ENCODE measurements around the gene CDC42BPG. TPM values are rescaled to one million over a fixed set of nuclear protein-coding genes. Genes with fewer than 3 reads are reported as not detected.

The CDC42BPG gene
- 0.40 TPM for total RNA-seq
- long read RNA-seq, partial matches to known transcripts, result 1 of 1 reads
- long read RNA-seq, other reads (novel, unspliced or antisense), result 0 of 1 reads

DNA sequence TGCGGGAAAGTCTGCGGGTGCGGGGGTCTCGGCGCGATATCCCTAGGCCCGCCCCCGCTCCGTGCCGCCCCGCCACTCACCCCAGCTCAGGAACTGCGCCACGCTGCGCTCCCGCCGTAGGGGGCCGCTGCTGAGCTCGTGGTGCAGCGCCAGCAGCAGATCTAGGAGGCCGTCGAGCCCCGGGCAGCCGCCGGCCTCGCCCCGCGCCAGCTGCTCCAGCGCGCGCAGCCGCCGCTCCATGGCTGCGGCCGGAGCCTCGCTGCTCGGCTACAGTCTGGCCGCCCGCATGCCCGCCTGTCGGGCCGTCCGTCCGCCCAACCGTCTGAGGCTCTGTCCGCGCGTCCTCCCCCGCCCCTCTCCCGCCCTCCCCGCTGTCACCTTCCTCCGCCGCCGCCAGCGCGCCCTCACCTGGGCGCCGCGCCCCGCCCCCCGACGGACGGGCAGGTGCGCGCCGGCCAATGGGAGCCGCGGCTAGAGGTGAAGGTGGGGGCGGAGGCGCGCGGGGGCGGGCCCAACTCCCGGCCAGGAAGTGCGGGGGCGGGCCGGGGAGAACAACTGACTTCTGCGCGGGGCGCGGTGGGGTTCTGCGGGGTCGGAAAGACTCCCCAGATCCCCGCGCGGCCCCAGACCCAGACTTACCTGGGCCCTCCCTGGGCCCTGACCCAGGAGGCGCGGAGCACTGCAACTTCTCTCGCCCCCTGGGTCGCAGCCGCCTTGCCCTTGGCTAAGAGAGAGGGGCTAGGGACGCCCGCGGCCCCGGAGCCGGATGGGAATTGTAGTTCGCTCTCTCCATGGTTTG, at the start of gene CDC42BPG:
CDC42BPG (minus strand) TSS at position 324 of the 799 bp plus-strand sequence; CDS start at position 240, 84 bp downstream.
- ATAC-seq (peak; percentile 65), DNase-seq (peak; percentile 80)
- intact Hi-C loops (cut with micrococcal nuclease), result no loop called here

DNA sequence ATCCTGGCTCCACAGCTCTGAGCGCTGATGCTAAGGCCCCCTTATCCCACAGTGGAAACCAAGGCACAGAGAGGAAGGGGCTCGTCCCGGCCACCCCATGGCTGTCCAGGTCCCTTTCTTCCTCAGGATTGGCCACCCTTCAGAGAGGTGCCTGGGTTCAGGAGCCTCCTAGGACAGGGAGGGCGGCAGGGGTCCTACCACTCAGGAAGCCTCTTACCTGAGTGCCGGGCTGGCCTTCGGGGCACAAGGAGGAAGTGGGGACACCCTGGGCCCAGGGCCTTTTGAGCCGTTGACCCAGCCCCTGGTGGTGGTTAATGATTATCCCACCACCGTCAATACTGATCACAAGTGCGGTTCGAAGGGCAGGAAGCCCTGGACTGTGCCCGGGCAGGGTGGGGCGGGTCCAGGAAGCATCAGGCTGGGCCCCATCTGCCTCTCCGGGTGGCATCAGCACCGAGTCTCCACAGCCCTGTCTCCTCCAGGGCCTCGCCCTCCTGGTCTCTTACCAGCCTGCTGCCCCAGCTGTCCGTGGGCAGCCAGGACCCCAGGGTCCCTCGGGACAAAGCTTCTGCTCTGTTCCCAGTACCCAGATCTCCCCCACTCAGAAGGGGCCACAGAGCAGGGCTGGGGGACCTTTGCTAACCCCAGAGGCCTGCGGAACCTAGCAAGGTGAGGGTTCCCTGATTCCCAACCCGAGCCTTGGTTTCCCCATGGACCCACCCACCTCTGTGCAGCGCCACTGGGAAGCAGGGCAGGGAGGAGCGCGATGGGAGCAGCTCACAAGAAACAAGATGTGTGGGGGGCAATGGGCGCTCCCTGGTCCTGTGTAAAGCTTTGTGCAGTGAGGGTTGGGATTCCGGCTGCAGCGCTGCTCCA, 49.0 kb upstream of the CDC42BPG start:
- intact Hi-C loops (cut with micrococcal nuclease), result loop anchor here (2.0 kb wide), 1 partner anchor 47 kb away; no protein-coding TSS in a partner anchor
- ATAC-seq, result peak; percentile 3
- DNase-seq, result no peak

- DNase-seq (no peak), ATAC-seq (no peak)
- intact Hi-C loops (cut with micrococcal nuclease), result no loop called here
Observed at GRCh38 chr11:64892838-64893193, 48.4 kb upstream of the CDC42BPG start.

DNA sequence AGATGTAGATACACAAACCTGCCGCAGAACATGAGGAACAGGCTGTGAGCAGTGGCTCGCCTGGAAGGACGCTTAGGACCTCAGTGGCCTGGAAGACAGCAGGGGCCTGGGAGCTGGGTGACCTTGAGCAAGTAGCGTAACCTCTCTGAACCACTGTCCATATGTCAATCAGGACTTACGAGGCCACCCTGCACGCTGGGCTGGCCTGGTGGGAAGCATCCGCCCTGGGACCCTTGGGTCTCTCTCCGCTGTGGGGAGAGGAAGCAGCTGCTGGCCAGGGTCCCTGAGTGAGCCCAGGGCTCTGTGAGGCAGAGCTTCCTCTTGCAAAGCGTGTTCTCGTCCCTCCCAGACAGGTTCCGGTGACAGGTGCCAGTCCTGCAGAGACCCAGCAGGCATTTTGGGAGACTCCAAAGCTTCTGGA, 48.0 kb upstream of the CDC42BPG start:
- peak; percentile 55 for DNase-seq
- peak; percentile 5 for ATAC-seq
- intact Hi-C loops (cut with micrococcal nuclease), result no loop called here

DNA sequence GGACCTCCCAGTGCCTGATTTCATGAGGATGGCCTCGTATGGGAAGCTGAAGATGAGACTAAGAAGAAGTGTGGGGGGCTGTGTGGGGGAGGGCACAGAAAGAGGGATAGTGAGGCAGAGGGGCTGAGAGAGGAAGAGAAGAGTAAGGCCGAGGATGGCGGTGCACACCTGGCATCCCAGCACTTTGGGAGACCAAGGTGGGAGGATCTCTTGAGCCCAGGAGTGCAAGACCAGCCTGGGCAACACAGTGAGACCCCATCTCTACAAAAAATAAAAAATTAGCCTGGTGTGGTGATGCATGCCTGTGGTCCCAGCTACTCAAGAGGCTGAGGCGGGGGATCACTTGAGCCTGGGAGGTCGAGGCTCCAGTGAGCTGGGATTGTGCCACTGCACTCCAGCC, 47.4 kb upstream of the CDC42BPG start:
- ATAC-seq (no peak), DNase-seq (no peak)
- intact Hi-C loops (cut with micrococcal nuclease), result no loop called here

GRCh38 chr11:64891215-64891848, 46.9 kb upstream of the CDC42BPG start:
- intact Hi-C loops (cut with micrococcal nuclease), result no loop called here
- no peak for DNase-seq
- ATAC-seq, result no peak

DNA sequence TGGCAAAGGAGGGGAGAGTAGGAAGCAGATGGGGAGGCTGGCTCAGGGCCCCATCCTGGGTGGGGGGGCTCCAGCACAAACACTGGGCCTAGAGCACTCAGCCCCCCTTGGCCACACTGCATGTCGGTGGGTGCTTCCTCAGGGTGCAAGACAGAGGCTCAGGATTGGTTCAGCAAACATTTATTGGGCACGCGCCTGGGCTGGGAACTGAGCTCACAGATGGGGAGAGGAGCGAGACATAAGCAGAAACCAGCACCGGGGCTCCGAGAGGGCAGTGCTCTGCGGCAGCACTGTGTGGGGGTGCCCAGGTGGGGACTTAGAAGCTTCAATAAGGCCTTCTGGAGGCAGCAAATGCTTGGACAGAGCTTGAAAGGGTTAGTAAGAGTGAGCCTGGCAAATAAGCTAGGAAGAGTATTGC, 46.1 kb upstream of the CDC42BPG start:
- DNase-seq (no peak), ATAC-seq (no peak)
- intact Hi-C loops (cut with micrococcal nuclease), result no loop called here

DNA sequence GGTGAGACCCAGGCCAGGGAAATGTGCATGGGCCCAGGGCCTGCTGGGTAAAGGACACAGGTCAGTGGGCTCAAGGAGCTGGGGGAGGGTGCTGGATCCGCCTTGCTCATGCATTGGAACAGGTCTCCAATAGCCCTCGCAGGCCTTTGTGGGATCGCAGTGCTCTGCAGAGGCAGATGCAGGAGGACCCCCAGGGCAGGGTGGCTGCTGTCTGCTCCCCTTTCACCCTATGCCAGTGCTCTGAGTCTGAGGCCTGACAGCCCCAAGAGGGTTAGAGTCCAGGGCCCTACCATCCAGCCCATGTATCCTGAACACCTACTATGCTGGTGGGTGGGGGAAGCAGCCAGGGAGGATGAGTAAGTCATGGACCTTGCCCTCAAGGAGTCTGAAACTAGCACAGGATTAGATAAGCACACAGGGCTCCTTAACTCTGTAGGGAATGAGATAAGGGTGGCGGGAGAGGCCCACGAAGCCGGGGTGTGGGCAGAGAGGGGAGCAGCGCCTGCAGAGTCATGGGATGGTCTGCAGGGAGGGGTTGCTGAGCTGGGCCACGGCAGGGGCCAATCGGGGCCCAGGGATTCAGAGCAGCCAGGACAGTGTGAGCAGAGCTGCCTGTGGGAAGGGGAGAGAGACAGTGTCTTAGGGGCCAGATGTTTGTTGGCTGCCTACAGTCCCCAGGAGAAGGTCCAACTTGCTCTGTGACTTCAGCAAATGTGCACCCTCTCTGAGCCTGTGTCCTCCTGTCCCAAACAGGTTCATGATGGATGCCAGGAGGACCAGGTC, 44.5 kb upstream of the CDC42BPG start:
- intact Hi-C loops (cut with micrococcal nuclease), result no loop called here
- no peak for ATAC-seq

DNA sequence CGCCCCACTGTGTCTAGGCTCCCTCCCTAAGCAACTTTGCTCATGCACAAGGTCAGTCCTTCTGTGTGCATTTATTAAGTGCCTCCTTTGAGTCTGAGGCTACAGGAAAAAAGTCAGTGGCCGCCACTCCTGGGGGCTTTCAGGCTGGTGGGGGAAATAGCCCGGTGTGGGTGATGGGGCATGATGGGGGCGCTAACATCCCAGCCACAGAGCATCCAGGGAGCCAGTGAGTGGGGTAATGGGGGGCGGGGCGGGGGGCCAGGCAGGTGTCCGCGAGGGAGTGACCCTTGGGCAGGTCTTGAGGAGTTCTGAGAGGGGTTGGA, 43.9 kb upstream of the CDC42BPG start:
- no peak for DNase-seq
- intact Hi-C loops (cut with micrococcal nuclease), result no loop called here
- no peak for ATAC-seq

More for the DNA sequence above, 44.5 kb upstream of the CDC42BPG start:
- DNase-seq, result no peak

DNA sequence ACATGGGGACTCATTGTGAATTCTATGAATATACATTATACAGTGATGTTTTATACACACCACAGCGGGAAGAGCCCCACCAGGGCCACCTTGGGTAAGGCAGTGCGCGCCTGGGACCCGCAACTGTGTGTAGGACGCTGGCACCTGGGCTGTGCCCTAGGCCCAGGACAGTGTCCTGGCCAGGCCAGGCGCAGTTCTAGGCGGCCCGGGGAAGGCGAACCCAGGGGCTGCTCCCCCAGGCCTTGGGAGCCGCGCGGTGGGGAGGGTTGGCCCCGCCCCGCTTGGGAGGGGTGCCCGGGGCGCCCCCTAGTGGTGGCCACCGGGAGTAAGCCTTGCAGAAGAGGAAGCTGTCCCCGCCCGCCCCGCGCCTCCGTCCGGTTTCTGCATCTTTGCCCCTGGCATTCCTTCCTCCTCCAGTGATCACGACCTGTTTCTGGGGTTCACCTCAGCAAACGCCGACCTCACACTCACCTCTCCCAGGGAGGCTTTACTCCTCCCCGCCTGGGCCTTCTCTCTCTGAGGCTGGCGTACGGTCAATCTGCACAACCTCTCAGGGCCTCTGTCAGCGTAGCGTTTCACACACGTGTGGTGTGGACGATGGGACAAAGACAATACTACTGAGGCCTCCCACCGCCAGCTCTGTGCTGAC, 43.4 kb upstream of the CDC42BPG start:
- peak; percentile 91 for DNase-seq
- intact Hi-C loops (cut with micrococcal nuclease), result no loop called here
- peak; percentile 93 for ATAC-seq

DNA sequence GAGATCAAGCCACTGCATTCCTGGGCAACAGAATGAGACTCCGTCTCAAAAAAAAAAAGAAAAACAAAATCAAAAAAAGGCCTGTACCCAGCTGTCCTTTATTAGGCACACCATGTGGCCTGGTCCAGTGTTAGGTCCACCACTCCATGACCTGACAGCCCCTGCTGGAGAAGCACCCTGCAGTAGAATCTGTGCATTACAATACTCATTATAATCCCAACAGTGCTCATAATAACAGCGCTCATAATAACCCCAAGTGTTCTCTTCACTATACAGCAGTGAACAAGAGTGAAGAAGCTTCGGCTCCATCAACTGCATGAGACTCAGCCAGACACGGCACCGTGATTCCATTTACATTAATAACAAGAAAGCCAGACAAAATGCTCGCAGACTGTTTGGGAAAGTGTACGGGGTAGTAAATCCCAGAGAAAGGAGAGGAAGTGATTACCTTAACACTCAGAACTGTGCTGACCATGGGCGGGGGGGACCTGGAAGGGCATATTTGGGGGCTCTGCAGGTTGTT, 42.8 kb upstream of the CDC42BPG start:
- DNase-seq (no peak), ATAC-seq (no peak)
- intact Hi-C loops (cut with micrococcal nuclease), result no loop called here

- ATAC-seq, result no peak
- intact Hi-C loops (cut with micrococcal nuclease), result no loop called here
- no peak for DNase-seq
Observed at GRCh38 chr11:64885367-64886286, 41.2 kb upstream of the CDC42BPG start.

DNA sequence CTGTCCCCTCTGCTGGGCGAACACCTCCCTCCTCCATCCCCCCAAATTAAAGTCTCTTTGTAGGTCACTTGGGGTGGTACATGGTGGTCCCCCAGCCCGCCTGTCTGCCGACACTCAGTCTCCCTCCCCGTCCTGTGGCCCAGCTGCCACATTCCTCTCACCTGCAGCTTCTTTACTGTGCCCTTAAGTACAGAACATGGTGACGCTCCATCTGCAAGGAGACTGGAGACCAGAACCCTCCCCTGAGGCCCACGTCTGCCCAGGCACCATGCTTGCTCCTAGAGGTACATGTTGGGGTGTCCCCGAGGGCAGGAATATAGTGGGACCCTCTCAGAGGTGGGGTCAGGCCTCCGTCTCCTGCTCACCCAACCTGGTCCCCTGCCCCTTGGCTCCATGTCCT, 39.6 kb upstream of the CDC42BPG start:
- no peak for DNase-seq
- ATAC-seq, result no peak
- intact Hi-C loops (cut with micrococcal nuclease), result no loop called here

- intact Hi-C loops (cut with micrococcal nuclease), result no loop called here
- no peak for ATAC-seq
- DNase-seq, result no peak
Observed at GRCh38 chr11:64883575-64883974, 39.1 kb upstream of the CDC42BPG start.

GRCh38 chr11:64882243-64882642, 37.8 kb upstream of the CDC42BPG start:
- intact Hi-C loops (cut with micrococcal nuclease), result no loop called here
- ATAC-seq, result no peak
- DNase-seq, result no peak

DNA sequence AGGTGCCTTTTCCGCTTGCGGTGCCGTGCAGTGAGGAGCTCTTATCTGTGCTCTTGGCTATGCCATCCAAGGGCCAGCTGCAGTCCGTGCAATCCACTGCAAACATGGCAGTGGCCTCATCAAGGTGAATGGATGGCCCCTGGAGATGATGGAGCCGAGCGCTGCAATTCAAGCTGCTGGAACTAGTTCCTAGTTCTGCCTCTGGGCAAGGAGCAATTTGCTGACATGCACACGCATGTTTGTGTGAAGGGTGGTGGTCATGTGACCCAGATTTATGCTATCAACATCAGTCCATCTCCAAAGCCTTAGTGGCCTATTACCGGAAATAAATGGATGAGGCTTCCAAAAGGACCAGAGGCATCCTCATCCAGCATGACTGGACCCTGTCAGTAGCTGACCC, 37.0 kb upstream of the CDC42BPG start:
- intact Hi-C loops (cut with micrococcal nuclease), result no loop called here

DNA sequence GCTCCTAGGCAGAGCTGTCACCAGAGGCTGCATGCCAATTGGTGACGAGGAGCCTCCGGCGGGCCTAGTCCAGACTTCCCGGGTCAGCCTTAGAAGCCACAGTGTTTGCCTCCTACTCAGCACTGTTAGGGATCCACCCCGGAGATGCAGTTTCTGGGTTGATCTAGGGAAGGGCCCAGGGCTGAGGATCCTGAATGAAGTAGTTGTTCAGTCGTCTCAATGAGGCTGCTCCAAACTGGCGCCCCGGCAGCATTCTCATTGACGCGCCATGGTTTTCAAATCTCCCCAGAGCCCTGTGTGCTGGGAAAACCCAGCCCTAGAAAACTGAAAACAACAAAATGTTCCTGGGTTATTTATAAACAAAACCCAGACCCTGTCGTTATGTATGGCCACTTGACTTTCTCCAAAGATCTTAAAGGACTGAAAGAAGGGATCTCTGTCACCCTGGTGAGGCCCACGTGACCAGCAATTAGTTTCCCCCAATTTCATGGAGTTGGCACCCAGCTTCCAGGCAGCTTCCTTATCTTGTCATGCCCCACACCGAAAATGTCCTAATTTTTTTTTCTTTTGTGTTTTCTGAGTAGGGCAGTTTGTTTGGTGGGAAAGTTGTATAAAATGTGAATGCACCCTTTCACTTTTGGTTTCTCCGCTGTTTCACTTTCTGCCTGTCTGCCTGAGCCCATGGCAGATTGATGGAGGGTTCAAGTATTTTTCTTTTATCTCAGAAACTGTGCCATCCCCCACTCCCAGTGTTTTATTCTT, 36.0 kb upstream of the CDC42BPG start:
- DNase-seq, result peak; percentile 59
- no peak for ATAC-seq
- intact Hi-C loops (cut with micrococcal nuclease), result no loop called here

More for the DNA sequence above, 37.0 kb upstream of the CDC42BPG start:
- DNase-seq (no peak), ATAC-seq (no peak)
